Bronchial epithelial cell (primary cell): ENCODE measurements around the gene KLC1. TPM values are rescaled to one million over a fixed set of nuclear protein-coding genes. Genes with fewer than 3 reads are reported as not detected.

Experiments used
- DNase-seq: peaks from one replicate; pipeline ENCODE4 v3.0.0-alpha.2; 2010; ENCODE audit warnings: low read depth
- FAIRE-seq: peaks from 2 replicates; lab custom pipeline; 2011; peaks lifted over from hg19 to GRCh38; lab: Jason Lieb, UNC
- H3K27me3 ChIP-seq: 2 replicates; pipeline ENCODE4 v1.5.1; 2011; ENCODE audit warnings: low read length; ENCODE audit not compliant: control insufficient read depth, insufficient read depth
- H3K36me3 ChIP-seq: 2 replicates; pipeline ENCODE4 v1.5.1; 2011; ENCODE audit warnings: low read length; ENCODE audit not compliant: control insufficient read depth, insufficient read depth
- H3K4me3 ChIP-seq: 2 replicates; pipeline ENCODE4 v1.5.1; 2011; ENCODE audit warnings: mild to moderate bottlenecking, low read depth, low read length, control low read depth
- CTCF ChIP-seq: IDR thresholded peaks from 2 replicates; pipeline ENCODE4 v1.5.1; 2011; ENCODE audit warnings: mild to moderate bottlenecking, moderate library complexity, low read length, control low read depth, inconsistent platforms; ENCODE audit not compliant: insufficient read depth, severe bottlenecking
- total RNA-seq: library from RNA; depleted of rRNA; stranded (reverse); fragments of >200 nt; gene quantifications from 2 replicates; pipeline ENCODE4 v1.2.1, GENCODE V29; 2014

The KLC1 gene
- total RNA-seq, 1 donor from 2014 or later = 249 TPM

- no peak overlapping the region for H3K4me3 ChIP-seq
- peaks cover 31% of the 10 kb centered on the region for H3K36me3 ChIP-seq
- no peaks in the 10 kb centered on the region for H3K27me3 ChIP-seq
- FAIRE-seq (peak; percentile 82), DNase-seq (no peak)
- TF ChIP-seq CTCF = no peak
Measured at GRCh38 chr14:103745424-103745823, 116.4 kb downstream of the KLC1 start.

GRCh38 chr14:103746701-103747100 is 117.7 kb downstream of the KLC1 start:
- Histone ChIP-seq H3K36me3 (peaks cover 28% of the 10 kb centered on the region), H3K27me3 (no peaks in the 10 kb centered on the region), H3K4me3 (no peak overlapping the region)
- no peak for TF ChIP-seq CTCF
- DNase-seq = peak; percentile 34
- no peak for FAIRE-seq

- TF ChIP-seq CTCF = no peak
- FAIRE-seq (no peak), DNase-seq (no peak)
- Histone ChIP-seq H3K36me3 (peaks cover 25% of the 10 kb centered on the region), H3K4me3 (no peak overlapping the region), H3K27me3 (no peaks in the 10 kb centered on the region)
Measured at GRCh38 chr14:103748534-103748857, 119.5 kb downstream of the KLC1 start.

GRCh38 chr14:103749452-103749851 is 120.4 kb downstream of the KLC1 start:
- H3K27me3 ChIP-seq = no peaks in the 10 kb centered on the region
- no peak for TF ChIP-seq CTCF
- DNase-seq (no peak), FAIRE-seq (no peak)
- H3K36me3 ChIP-seq = peaks cover 22% of the 10 kb centered on the region
- no peak overlapping the region for H3K4me3 ChIP-seq

GRCh38 chr14:103749860-103750259 is 120.8 kb downstream of the KLC1 start:
- no peak overlapping the region for H3K4me3 ChIP-seq
- no peaks in the 10 kb centered on the region for H3K27me3 ChIP-seq
- DNase-seq (no peak), FAIRE-seq (no peak)
- TF ChIP-seq CTCF = no peak
- H3K36me3 ChIP-seq = peaks cover 18% of the 10 kb centered on the region

Other genes starting within 250 kb of the KLC1 start
- gene MARK3, start 243.8 kb upstream of the KLC1 start, total RNA-seq = 77.9 and 98.7 TPM in 2 replicates
- gene CKB, start 106.4 kb upstream of the KLC1 start, total RNA-seq = 31.3 and 50.8 TPM in 2 replicates
- 8.7 and 13.7 TPM in 2 replicates for gene TRMT61A, start 100.0 kb upstream of the KLC1 start, total RNA-seq
- gene BAG5, start 66.6 kb upstream of the KLC1 start, total RNA-seq = 41.5 and 42.9 TPM in 2 replicates
- gene COA8, start 66.3 kb upstream of the KLC1 start, total RNA-seq = 17.4 and 23.9 TPM in 2 replicates
- gene XRCC3, start 86.2 kb downstream of the KLC1 start, total RNA-seq = 4.9 and 6.1 TPM in 2 replicates
- gene ZFYVE21, start 86.6 kb downstream of the KLC1 start, total RNA-seq = 76.1 and 77.7 TPM in 2 replicates
- gene PPP1R13B, start 218.4 kb downstream of the KLC1 start, total RNA-seq = 4.2 and 7.3 TPM in 2 replicates